Astrocyte (in vitro differentiated cells and primary cell): ENCODE data around the gene RNF150.

Source experiments
- EZH2 ChIP-seq: IDR thresholded peaks from 2 replicates; pipeline ENCODE4 v1.6.1; 2012; ENCODE audit warnings: mild to moderate bottlenecking, low read length, inconsistent platforms; ENCODE audit not compliant: insufficient read depth
- TF ChIP-seq, protein P1 (sequence below): IDR thresholded peaks from 2 replicates; pipeline ENCODE4 v1.5.1; 2011; ENCODE audit warnings: low read depth, mild to moderate bottlenecking, inconsistent platforms, low read length, moderate library complexity; ENCODE audit not compliant: insufficient read depth

DNA sequence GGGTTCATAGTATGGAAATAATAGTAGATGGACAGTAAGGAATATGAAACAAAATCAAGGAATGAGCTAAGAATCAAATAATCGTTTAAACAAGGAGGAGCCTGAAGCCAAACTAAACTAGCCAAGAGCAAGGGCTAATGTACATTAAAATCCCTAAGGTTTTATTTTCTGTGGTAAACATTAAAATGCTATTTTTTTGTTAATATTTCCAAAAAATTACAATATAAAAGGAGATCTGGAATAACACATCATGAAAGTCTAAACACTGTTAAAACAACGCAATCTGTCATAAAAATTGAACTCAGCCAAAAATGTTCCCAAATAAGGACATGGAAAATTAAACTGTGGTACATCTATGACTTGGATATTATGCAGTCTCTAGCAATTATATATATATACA lies 188.2 kb downstream of the RNF150 start:
- TF ChIP-seq, protein P1, sequence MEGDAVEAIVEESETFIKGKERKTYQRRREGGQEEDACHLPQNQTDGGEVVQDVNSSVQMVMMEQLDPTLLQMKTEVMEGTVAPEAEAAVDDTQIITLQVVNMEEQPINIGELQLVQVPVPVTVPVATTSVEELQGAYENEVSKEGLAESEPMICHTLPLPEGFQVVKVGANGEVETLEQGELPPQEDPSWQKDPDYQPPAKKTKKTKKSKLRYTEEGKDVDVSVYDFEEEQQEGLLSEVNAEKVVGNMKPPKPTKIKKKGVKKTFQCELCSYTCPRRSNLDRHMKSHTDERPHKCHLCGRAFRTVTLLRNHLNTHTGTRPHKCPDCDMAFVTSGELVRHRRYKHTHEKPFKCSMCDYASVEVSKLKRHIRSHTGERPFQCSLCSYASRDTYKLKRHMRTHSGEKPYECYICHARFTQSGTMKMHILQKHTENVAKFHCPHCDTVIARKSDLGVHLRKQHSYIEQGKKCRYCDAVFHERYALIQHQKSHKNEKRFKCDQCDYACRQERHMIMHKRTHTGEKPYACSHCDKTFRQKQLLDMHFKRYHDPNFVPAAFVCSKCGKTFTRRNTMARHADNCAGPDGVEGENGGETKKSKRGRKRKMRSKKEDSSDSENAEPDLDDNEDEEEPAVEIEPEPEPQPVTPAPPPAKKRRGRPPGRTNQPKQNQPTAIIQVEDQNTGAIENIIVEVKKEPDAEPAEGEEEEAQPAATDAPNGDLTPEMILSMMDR: no peak
- TF ChIP-seq EZH2: no peak
